CD1c-positive myeloid dendritic cell (primary cell): ENCODE results near the gene TPCN2.

Experiments used
- DNase-seq: peaks from one replicate; pipeline ENCODE4 v3.0.0-alpha.2; 2016; ENCODE audit errors: extremely low spot score

The TPCN2 gene

DNA sequence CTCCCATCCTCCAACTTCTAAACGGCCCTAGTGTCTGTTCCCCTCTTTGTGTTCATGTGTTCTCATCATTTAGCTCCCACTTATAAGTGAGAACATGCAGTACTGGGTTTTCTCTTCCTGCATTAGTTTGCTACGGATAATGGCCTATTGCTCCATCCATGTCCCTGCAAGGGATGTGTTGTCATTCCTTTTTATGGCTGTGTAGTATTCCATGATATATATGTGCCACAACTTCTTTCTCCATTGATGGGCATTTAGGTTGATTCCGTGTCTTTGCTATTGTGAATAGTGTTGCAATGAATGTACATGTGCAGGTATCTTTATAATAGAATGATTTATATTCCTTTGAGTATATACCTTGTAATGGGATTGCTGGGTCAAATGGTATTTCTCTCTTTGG lies 101.4 kb downstream of the TPCN2 start:
- no peak for DNase-seq

DNA sequence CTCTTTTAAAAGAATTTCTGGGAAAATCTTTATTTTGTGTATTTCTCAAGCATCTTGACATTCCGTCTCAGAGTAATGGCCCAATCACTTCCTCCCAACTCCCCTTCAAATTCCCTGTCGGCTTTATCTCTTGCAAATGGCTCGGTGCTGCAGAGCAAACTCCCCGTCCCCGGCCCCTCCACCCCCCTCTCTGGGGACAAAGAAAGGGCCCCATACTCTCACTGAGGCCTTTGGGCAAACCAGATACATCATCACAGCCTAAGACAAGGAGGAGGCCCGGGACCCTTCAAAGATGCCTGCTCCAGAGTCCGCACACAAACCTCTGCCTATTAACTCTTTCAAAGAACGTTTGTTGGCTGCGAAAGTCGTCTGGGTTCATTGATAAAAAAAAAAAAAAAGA lies 103.1 kb downstream of the TPCN2 start:
- no peak for DNase-seq

DNA sequence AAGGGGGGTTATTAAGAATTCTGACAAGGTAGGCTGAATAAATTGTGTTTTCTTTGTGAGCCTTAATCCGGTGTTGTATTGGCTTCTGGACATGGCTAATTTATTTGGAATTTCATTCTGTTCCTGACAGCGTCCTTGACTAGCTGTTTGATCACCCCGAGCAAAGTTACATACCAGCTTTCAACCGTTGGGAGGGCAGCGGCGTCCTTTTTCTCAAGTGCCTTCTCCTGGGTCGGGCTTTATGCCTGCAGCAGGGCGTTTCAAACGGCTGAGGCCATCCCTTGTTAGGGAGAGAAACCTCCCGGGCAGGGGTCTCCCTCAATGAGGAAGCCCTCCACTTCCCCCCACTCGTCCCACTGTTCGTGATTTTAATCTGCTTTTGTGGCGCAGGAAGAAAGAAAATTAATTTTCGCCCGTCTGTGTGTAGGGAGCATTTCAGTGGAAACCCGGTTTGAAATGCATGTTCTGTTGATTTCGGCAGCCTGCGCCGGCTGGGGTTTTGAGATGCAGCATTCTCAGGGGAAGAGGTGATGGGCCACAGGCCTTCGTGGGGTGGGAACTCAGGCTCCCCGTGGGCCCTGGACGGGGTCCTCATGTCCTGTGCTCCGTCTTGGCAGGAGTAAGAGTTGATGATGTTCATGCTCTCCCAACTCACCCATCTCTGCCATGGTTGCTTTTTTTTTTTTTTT lies 104.1 kb downstream of the TPCN2 start:
- DNase-seq = no peak

DNA sequence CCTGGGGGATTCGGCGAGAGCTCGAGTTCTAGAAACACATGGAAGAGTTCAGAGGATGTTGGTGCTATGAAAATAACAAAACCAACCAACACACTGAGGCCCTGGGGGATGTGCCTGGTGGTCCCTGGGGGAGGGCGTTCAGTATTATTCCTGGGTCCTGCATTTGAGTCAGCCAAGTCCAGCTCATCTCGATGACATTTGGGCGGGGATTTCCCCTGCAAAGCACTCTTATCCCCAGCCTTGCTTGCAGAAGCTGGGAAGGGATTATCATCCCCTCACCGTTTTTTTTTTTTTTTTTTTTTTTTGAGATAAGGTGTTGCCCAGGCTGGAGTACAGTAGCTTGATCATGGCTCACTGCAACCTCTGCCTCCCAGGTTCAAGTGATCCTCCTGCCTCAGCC lies 104.9 kb downstream of the TPCN2 start:
- no peak for DNase-seq

DNA sequence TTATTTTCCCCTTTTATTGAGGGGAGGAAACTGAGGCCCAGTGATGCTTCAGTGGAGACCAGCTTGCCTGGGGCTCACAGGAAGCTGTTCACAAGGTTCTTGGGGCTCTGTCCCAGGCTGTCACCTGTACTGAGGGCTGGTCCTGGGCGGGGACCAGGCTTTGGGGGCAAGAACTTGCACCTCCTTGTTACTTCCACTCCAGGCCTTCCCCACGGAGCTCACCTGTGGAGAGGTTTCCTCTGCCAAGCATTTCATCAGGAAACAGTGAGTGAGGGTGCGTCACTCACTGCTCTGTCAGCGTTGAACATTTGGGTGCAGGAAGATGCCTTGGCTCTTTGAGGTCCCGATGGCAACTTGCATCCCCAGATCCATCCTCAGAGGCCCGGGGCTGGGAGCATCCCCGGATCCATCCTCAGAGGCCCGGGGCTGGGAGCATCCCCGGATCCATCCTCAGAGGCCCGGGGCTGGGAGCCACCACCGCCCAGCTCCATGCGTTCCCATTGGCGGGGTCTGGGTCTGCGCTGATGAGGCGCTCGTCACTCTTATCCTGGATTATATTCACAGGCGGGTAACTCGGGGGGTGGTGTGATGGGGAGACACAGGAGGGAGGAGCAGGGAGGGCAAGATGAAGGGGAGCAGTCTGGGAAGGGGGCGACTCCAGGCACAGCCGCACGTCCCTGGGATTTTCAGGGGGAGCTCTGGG lies 105.6 kb downstream of the TPCN2 start:
- no peak for DNase-seq

DNA sequence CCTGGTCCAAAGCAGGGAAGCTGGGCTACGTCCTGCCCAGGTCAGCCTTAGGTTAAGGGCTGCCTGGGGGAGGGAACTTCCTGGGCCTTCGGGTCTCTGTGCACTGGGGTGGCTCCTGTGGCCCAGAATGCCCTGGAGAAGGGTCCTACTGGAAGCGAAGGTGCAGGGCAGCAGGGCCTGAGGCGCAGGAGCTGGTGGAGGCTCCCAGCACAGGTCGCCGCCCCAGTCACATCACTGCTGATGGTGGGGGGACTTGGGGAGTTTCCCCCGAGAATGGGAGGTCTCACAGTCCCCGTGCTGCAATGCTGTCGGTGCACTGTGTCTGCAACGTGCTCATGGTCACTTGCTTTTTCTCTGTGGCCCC lies 106.2 kb downstream of the TPCN2 start:
- no peak for DNase-seq

DNA sequence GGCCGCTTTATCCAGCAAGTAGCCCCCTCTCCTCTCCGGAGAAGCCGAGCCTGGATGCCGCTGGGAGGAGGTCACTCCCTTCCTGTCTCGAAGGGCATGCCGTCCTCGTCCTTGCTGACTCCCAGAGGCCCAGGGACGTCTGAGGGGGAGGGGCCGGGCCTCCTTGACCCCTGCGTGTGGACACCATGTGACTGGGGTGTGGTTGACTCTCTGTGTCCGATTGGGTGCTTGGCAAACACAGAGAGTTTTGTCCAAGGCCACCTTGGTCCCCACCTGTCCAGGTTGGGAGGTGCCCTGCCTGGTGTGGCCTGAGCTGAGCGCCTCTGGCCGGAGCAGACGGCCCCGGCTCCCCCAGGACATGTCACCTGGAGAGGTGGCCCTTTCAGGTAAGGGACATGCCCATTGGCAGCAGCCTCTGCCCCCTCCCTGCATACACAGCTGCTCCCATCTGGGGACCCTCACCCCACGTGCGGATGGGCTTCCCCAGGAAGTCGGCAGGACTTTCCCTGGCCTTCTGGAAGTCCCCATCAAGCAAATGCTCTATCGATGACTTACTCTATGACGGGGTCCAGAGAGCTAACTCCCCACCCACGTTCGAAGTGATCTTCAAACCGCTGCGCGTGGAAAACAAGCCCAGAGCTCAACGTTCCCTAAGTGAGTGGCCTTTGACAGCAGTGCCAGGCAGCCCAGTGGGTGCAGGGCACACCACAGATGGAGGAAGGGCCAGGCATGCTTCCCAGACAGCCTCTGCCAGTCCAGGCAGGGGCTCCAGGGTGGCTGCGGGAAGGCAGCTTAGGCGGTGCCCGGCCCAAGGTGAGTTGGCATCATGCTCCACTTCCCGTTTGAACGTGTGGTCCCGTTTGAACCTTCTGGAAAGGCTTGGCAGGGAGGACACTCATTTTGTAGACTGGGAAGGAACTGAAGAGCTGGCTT lies 106.8 kb downstream of the TPCN2 start, which contains the start of gene SMIM38:
TSS of gene SMIM38 (plus strand) at position 634 of the 933 bp plus-strand sequence. CDS start 1,912 bp downstream, outside the sequence.
- no peak for DNase-seq

DNA sequence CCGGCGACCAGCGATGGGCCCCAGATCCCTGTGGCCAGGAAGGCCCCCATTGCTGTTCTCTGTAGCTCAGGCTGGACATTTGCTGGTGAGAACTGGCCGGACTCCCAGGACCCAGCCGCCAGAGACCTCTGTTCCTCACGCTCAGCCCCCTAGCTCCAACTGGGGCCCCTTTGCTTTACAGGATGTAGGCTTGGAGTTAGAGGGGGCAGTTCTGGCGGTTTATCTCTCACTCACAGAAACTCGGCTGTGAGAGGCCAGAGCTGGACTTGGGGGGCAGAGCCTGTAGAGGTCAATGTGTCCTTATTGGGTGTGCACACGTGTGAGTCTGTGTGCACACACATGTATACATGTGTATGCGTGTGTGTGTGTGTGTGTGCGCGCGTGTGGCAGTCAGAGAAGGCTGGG lies 107.5 kb downstream of the TPCN2 start:
- DNase-seq = no peak

DNA sequence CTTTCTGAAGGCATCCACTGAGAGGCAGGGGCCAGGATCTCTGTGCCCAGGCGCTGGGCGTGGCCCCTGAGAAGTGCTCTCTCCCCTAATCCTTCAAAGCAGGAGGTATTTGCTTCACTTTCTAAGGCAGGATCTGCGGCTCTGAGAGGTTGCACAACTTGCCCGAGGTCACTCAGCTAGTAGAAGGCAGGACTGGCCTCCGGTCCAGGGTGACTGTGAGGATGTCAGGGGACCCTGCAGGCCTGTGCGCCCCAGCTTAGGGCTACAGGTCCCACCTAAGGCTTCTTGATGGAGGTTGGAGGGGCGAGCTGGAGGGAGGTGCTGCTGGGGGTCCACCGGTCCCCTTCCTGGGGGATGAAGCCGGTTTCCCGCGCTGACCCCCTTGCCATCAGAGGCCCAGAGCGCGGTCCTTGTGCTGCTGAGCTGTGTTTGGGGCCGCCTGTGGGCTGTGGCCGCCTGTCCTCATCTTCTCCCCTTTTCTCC lies 108.0 kb downstream of the TPCN2 start:
- DNase-seq = no peak

DNA sequence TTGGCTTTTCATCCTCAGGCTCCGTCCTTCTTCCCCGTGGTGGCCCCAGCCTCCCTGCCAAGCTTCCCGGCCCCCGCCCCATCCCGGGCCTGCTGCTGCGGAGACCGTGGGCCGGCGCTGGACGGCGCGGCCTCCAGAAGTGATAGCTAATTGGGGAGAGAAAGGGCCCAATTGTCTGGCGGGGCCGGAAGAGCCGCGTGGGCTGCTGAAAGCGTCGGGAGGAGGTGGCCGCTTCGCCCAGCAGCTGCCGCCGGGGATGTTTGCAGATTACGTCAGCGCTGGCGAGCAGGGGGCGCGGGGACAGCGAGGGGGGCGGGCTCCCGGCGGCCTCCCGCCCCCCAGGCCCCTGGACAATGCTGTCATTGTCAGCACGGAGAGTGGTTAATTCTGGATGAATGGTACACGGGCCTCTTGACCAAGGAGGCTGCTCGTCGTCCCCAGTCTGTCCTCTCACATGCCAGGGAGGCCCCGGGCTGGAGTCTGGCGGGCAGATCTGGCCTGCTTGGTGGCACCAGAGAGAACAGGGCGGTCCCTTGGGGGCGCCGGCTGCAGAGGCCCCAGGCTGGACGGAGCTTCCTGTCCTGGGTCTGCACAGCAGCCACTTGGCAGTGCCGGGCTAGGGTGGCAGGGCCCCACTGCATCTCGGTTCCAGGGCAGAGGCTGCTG lies 108.6 kb downstream of the TPCN2 start:
- DNase-seq = no peak

DNA sequence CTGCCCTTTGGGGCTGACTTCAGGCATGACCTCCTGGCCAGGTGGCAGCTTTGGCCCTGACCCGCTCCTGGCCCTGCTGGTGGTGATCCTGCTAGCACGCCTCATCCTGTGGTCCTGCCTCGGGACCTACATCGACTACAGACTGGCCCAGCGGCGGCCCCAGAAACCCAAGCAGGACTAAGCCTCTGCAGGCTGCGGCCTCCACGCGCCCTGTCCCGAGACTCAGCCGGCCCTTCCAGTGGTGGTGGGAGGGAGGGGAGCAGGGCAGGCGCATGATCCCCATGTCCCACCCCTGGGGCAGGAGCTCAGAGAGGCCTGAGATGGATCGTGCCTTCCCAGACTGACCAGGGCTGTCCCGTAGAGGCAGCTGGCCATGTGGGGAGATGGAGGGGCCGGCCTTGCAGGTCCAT lies 109.1 kb downstream of the TPCN2 start:
- no peak for DNase-seq

DNA sequence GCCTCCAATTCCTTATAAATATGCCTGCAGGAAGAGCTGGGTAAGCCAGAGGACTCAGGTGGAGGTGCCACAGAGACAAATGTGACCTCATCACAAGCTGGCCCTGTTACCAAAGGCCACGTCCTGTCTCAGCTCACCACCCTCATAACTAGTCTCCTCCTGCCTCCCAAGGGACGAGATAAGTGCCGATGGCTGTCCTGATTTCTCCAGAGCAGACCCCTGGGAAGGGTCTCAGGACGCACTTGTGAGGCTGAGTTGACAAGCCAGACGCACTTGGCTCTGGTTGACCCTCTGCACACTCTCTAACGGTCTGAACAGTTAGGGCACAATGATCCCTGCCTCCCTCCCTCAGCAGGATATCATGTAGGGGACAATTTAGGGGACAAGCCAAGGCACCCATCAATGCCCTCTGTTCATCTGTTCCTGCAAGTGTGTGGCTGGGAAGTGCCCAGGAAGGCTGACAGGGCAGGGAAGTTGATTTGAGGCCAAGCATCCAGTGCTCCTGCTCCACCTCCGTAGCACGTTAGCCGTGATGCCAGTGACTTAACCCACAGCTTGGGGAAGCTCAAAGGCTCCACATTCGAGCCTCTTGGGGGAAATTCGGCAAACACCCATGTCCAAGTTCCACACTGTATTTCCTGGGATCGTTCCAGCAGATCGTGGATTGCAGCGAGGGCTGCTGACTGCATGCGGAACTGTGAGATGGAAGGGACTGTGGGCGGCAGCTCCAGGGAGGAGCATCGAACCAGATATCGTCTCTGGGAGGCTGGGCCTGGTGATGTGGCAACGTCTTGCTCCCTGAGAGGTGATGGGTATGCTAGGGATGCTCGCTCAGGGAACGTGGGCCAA lies 109.8 kb downstream of the TPCN2 start:
- DNase-seq = no peak

DNA sequence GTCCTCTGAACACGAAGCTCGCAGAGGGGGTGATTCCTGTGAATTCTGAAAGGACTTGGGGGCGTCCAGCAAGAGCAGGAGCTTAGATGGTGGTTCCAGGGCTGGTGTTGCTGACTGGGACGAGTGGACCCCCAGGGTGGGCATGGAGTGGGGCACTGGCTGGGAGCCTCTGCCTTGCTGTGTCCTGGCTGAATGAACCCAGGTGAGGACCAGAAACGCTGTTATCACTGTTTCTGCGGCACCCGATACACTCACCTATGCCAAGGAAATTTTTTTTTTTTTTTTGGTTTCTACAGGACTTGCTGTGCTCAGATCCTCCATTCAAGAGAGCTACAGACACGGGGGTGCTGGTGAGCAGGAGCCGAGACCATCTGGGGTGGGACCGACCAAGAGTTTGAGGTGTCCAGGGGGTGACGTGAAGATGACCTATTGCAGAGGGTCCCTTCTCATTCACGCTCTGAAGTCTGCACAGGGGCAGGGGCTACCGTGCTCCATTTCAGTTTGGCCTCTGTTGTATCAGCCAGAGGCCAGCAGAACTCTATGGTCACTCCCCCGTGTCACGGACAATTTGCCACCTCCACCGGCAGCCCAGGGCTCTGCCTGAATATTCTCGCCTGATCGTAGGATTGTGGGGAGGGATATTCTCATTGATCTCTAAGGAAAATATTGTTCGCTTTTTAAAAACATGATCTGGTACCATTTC lies 110.6 kb downstream of the TPCN2 start:
- DNase-seq = no peak

DNA sequence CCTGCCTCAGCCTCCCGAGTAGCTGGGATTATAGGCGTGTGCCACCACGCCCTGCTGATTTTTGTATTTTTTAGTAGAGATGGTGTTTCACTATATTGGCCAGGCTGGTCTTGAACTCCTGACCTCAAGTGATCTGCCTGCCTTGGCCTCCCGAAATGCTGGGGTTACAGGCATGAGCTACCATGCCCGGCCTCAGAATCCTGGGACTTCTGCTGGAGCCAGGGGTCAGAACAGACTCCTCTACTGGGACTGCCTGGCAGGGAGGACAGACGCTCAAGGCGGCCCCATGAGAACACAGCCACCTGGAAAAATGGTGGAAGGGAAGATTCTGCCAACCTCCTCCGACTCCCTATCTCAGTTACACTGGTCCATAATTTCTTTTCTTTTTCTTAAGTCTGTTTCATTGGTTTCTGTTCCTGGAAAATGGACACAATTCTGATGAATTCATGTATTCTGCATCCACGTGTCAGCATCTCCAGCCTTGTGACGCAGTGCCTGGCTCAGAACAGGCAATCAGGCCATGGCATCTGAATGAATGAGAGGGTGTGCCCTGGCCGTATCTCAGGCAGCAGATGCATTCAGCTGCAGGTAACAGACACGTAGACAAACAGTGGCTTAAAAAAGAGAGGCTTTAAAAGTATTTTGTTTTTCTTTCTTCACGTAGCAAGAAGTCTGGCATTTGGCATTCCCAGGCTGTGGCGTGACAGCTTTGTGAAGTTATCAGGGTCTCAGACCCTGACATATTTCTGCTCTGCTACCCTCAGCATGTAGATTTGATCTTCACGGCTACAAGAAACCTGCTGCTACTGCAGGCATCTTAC lies 111.8 kb downstream of the TPCN2 start:
- DNase-seq = no peak

DNA sequence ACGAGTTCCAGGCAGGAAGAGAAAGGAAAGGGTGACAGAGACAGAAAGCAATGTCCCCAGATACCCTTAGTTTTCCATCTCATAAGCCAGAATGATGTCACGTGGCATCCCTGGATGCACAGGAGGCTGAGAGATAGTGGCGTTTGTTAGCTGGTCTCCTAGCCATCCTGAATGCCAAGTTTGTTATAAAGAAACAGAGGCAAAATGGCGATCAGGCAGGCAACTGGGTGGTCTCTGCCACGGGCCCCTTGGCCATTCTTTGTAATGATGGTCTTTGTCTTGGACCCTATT lies 112.3 kb downstream of the TPCN2 start:
- no peak for DNase-seq

DNA sequence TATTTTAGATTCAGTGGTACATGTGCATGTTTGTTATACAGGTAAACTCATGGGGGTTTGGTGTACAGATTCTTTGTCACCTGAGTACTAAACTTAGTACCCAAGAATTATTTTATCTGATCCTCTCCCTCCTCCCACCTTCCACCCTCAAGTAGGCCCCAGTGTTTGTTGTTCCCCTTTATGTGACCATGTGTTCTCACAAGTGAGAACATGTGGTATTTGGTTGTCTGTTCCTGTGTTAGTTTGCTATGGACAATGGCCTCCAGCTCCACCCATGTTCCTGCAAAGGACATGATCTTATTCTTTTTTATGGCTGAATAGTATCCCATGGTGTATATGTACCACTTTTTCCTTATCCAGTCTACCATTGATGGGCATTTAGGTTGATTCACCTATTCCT lies 113.8 kb downstream of the TPCN2 start:
- no peak for DNase-seq

DNA sequence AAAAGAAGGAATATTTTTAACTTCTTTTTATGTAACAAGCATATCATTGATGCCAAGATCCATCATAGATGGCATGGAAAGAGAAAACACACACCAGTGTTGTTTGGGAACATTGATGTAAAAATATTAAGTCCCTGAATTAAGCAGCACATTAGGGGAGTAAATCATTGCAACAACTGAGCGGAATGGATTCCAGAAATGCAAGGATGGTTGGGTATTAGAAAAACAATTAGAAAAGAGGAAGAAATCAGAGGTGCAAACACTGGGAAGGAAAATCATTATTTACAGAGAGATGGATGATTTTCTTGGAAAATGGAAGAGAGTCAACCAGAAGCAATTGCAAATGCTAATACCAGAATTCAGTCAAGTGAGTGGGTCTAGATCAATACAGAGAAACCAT lies 115.1 kb downstream of the TPCN2 start:
- DNase-seq = no peak

DNA sequence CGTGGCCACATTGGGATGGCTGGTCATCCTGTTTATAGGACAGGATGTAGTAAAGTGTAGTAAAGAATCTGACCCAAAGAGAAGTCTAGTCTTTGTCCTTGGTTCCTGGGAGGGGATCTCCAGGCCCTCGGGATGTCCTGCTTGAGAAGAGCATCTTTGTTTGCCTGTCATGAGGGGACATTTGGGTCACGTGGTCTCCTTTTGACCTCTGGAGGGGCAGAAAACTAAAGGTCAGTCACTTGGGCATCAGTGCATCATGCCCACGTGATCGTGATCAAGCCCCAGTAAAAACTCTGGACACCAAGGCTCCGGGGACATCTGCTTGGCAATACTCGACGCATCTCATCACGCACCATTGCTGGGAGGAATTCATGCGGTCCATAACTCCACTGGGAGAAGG lies 116.1 kb downstream of the TPCN2 start:
- no peak for DNase-seq

DNA sequence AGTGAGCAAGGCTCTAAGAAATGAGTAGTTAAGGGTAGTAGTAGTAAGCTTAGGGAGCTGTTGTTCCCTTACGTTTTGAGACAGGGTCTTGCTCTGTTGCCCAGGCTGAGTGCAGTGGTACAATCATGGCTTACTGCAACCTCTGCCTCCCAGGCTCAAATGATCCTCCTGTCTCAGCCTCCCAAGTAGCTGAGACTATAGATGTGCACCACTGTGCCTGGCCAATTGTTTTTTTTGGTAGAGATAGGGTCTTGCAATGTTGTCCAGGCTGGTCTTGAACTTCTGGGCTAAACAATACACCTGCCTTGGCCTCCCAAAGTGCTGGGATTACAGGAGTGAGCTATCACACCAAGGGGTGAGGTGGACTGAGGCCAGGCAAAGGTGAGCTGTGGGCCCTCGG lies 117.0 kb downstream of the TPCN2 start:
- no peak for DNase-seq
